IPS-20b (cell line): ENCODE measurements around the gene OSBPL2.

Experiments used
- H3K27ac ChIP-seq: one replicate; pipeline ENCODE4 v1.5.1; 2013; ENCODE audit warnings: low read length
- H3K27me3 ChIP-seq: 2 replicates; pipeline ENCODE4 v1.6.1; 2013; ENCODE audit warnings: mild to moderate bottlenecking, low read length, inconsistent platforms; ENCODE audit not compliant: insufficient read depth
- H3K36me3 ChIP-seq: 2 replicates; pipeline ENCODE4 v1.6.1; 2013; ENCODE audit warnings: low read depth, mild to moderate bottlenecking, inconsistent platforms, low read length, moderate library complexity; ENCODE audit not compliant: insufficient read depth
- H3K4me1 ChIP-seq: 2 replicates; pipeline ENCODE4 v1.6.1; 2013; ENCODE audit warnings: mild to moderate bottlenecking, control low read depth, inconsistent platforms, low read length, moderate library complexity; ENCODE audit not compliant: insufficient read depth
- H3K4me3 ChIP-seq: 2 replicates; pipeline ENCODE4 v1.5.1; 2013; ENCODE audit warnings: mild to moderate bottlenecking, low read length, inconsistent platforms
- H3K9ac ChIP-seq: 2 replicates; pipeline ENCODE4 v1.6.1; 2013; ENCODE audit warnings: low read depth, mild to moderate bottlenecking, inconsistent platforms, low read length, moderate library complexity
- H3K9me3 ChIP-seq: 2 replicates; pipeline ENCODE4 v1.6.1; 2013; ENCODE audit warnings: mild to moderate bottlenecking, low read depth, low read length, inconsistent platforms; ENCODE audit not compliant: insufficient read depth

OSBPL2 gene

DNA sequence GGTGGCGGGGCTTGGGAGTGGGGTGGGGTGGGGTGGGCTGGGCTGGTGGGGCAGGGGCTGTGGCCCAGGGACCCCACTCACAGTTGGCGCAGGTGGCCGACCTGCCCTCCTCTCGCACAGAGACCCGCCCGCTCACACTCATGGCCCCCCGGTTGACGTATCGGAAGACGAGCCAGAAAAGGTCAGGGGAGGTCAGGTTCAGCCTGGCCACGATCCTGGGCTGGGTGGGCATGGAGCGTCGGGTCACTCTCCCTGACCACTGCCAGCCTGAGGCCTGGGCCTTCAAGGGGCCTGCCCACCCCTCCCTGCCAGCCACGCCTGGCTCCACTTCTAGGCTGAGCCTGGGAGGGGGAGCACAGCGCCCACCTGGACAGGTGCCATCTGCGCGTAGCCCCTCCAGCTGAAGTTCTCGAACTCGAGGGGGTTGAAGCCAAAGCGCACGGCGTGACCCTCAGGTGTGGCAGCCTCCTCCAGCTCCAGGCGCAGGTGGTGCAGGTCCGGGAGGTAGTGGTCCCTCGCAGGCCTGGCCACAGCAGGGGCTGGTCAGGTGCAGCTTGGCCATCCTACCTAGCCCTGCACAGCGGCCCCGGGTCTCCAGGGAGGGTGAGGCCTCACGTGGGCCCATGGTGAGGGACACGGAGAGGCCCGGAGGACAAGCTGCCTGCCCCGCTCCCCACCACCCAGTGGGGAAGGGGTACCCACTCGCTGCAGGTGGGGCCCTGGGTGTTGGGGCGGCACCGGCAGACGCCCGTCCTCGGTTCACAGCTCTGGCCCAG lies 95.7 kb downstream of the OSBPL2 start:
- no peaks in the 10 kb centered on the region for H3K4me1 ChIP-seq
- H3K9ac ChIP-seq: no peak overlapping the region
- H3K36me3 ChIP-seq: peaks cover 82% of the 10 kb centered on the region
- no peaks in the 10 kb centered on the region for H3K27me3 ChIP-seq
- no peak overlapping the region for H3K4me3 ChIP-seq
- H3K9me3 ChIP-seq: no peaks in the 10 kb centered on the region
- no peak overlapping the region for H3K27ac ChIP-seq

GRCh38 chr20:62334881-62335280 lies 96.6 kb downstream of the OSBPL2 start:
- Histone ChIP-seq H3K36me3 (peaks cover 80% of the 10 kb centered on the region), H3K9ac (no peak overlapping the region)

DNA sequence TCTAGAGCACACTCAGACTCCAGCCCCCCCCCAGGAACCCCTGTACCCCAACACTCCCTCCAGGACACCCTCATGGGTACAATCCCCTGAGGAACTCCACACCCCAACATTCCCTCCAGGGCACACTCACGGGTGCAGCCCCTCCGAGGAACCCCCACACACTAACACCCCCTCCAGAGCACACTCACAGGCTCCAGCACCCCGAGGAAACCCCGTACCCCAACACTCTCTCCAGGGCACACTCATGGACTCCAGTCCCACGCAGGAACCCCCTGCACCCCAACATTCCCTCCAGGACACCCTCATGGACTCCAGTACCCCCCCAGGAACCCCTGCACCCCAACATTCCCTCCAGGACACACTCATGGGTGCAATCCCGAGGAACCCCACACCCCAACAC lies 97.2 kb downstream of the OSBPL2 start:
- peaks cover 78% of the 10 kb centered on the region for H3K36me3 ChIP-seq
- H3K27ac ChIP-seq: no peak overlapping the region
- H3K9ac ChIP-seq: no peak overlapping the region
- H3K27me3 ChIP-seq: no peaks in the 10 kb centered on the region
- no peak overlapping the region for H3K4me3 ChIP-seq
- H3K9me3 ChIP-seq: no peaks in the 10 kb centered on the region
- H3K4me1 ChIP-seq: no peaks in the 10 kb centered on the region

More at GRCh38 chr20:62334881-62335280, 96.6 kb downstream of the OSBPL2 start:
- H3K27ac ChIP-seq: no peak overlapping the region
- H3K9me3 ChIP-seq: no peaks in the 10 kb centered on the region
- no peaks in the 10 kb centered on the region for H3K27me3 ChIP-seq
- no peak overlapping the region for H3K4me3 ChIP-seq
- H3K4me1 ChIP-seq: no peaks in the 10 kb centered on the region

DNA sequence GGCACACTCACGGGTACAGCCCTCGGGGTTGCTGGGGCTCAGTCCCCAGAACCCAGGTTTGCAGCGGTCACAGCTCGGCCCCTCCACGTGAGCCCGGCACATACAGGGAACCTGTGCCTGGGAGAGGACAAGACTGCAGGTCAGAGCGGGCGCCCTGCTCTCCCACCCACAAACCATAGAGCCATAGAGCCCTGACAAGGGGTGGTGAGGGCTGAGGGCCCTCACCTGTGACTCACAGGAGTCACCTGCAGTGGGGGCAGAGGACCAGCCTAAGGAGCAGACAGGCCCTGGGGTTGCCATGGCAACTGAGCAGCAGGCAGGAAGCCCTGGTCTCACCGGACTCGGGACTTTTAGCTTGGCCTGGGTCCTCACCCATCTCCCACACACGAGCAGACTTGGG lies 98.0 kb downstream of the OSBPL2 start:
- no peak overlapping the region for H3K9ac ChIP-seq
- H3K4me3 ChIP-seq: no peak overlapping the region
- H3K27me3 ChIP-seq: no peaks in the 10 kb centered on the region
- H3K27ac ChIP-seq: no peak overlapping the region
- H3K9me3 ChIP-seq: no peaks in the 10 kb centered on the region
- H3K4me1 ChIP-seq: no peaks in the 10 kb centered on the region
- peaks cover 79% of the 10 kb centered on the region for H3K36me3 ChIP-seq

DNA sequence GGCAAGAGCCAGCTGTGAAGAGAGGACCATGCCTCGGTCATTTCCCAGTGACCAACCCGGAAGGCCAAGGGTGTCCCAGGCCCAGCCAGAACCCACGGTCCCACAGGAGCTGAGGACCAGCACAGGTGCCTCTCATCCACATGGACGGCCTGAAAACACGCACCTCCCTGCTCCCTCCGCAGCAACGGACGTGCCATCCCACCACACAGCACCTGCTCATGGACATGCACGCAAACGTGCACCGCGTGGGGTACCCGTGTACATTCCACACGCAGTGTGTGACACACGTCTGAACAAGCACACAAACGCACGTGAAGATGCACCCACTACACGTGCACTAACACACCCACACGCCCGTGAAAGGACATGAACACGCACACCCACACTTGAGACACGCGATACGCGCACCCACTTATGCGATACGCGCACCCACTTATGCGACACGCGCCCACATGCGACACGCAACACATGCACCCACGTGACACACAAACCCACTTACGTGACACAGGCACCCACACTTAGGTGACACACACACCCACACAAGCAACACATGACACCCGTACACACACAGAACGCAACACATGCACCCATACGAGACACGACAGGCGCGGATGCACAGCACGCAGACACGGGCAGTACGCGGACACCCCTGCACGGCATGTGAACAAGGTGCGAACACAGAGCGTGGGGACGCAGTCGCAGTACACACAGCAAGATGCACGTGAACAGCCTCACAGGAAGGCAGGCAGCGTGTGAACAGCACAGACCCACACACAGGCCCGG lies 98.6 kb downstream of the OSBPL2 start:
- Histone ChIP-seq H3K9ac (no peak overlapping the region), H3K36me3 (peaks cover 79% of the 10 kb centered on the region), H3K4me3 (no peak overlapping the region), H3K27me3 (no peaks in the 10 kb centered on the region), H3K4me1 (no peaks in the 10 kb centered on the region), H3K9me3 (no peaks in the 10 kb centered on the region), H3K27ac (no peak overlapping the region)

GRCh38 chr20:62337558-62338293 lies 99.4 kb downstream of the OSBPL2 start:
- Histone ChIP-seq H3K9me3 (no peaks in the 10 kb centered on the region), H3K4me1 (no peaks in the 10 kb centered on the region), H3K4me3 (no peak overlapping the region), H3K9ac (no peak overlapping the region), H3K27me3 (no peaks in the 10 kb centered on the region), H3K36me3 (peaks cover 73% of the 10 kb centered on the region), H3K27ac (no peak overlapping the region)

DNA sequence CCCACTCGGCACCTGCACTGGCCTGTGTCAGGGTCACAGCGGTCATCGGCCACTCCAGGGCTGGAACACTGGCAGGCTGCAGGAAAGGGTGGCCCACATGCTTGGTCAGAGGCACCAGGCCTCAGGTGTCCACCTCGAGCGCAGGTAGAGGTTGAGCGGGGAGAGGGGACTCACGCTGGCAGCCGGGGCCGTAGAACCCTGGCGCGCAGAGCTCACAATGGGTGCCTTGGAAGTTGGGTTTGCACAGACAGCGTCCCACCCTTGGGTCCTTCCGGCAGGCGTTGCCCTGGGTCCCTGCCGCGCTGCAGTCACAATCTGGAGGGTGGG lies 99.9 kb downstream of the OSBPL2 start:
- Histone ChIP-seq H3K27ac (no peak overlapping the region), H3K36me3 (peaks cover 74% of the 10 kb centered on the region), H3K27me3 (no peaks in the 10 kb centered on the region), H3K9ac (no peak overlapping the region), H3K9me3 (no peaks in the 10 kb centered on the region), H3K4me1 (no peaks in the 10 kb centered on the region), H3K4me3 (no peak overlapping the region)

- Histone ChIP-seq H3K9ac (no peak overlapping the region), H3K36me3 (peaks cover 79% of the 10 kb centered on the region), H3K9me3 (no peaks in the 10 kb centered on the region), H3K4me3 (no peak overlapping the region), H3K4me1 (no peaks in the 10 kb centered on the region), H3K27me3 (no peaks in the 10 kb centered on the region), H3K27ac (no peak overlapping the region)
Observed at GRCh38 chr20:62339647-62340062, 101.3 kb downstream of the OSBPL2 start.

- Histone ChIP-seq H3K4me3 (no peak overlapping the region), H3K27me3 (no peaks in the 10 kb centered on the region), H3K9me3 (no peaks in the 10 kb centered on the region), H3K36me3 (peaks cover 79% of the 10 kb centered on the region), H3K27ac (no peak overlapping the region), H3K9ac (no peak overlapping the region), H3K4me1 (no peaks in the 10 kb centered on the region)
Observed at GRCh38 chr20:62342910-62343309, 104.6 kb downstream of the OSBPL2 start.

GRCh38 chr20:62344092-62344491 lies 105.8 kb downstream of the OSBPL2 start:
- no peaks in the 10 kb centered on the region for H3K4me1 ChIP-seq
- peaks cover 77% of the 10 kb centered on the region for H3K36me3 ChIP-seq
- H3K27ac ChIP-seq: no peak overlapping the region
- no peak overlapping the region for H3K4me3 ChIP-seq
- H3K9ac ChIP-seq: no peak overlapping the region
- no peaks in the 10 kb centered on the region for H3K9me3 ChIP-seq
- no peaks in the 10 kb centered on the region for H3K27me3 ChIP-seq

GRCh38 chr20:62344782-62345181 lies 106.5 kb downstream of the OSBPL2 start:
- no peaks in the 10 kb centered on the region for H3K4me1 ChIP-seq
- H3K9me3 ChIP-seq: no peaks in the 10 kb centered on the region
- peaks cover 76% of the 10 kb centered on the region for H3K36me3 ChIP-seq
- H3K27ac ChIP-seq: no peak overlapping the region
- H3K9ac ChIP-seq: no peak overlapping the region
- no peak overlapping the region for H3K4me3 ChIP-seq
- H3K27me3 ChIP-seq: no peaks in the 10 kb centered on the region
